GM23338 (cell line): ENCODE results near the gene ADAT3. TPM values are rescaled to one million over a fixed set of nuclear protein-coding genes. Genes with fewer than 3 reads are reported as not detected.

Source experiments
- ATAC-seq: fragments of 200-7000 bp; cut with Tn5 transposase; 3 replicates; pipeline ENCODE4 v1.9.1; 2020
- DNase-seq: peaks from one replicate; pipeline ENCODE4 v3.0.0-alpha.2; 2015; ENCODE audit warnings: low spot score
- H2AFZ ChIP-seq: fragments of 200-600 bp; sonication (generic); 2 replicates; pipeline ENCODE4 v1.8.0; 2016; ENCODE audit warnings: antibody characterized with exemption, mild to moderate bottlenecking, moderate library complexity
- H3F3A ChIP-seq: fragments of 200-600 bp; sonication (generic); replicated peaks from 2 replicates; pipeline ENCODE4 v1.8.0; 2017; ENCODE audit warnings: antibody characterized with exemption, mixed run types, low read depth
- H3K27ac ChIP-seq: fragments of 200-600 bp; sonication (generic); 2 replicates; pipeline ENCODE4 v1.6.1; 2016; ENCODE audit warnings: low read depth
- H3K27me3 ChIP-seq: fragments of 200-600 bp; sonication (generic); 2 replicates; pipeline ENCODE4 v1.8.0; 2016; ENCODE audit warnings: mild to moderate bottlenecking, mixed run types, moderate library complexity; ENCODE audit not compliant: insufficient read depth
- H3K36me3 ChIP-seq: fragments of 200-600 bp; sonication (generic); 2 replicates; pipeline ENCODE4 v1.8.0; 2016; ENCODE audit warnings: mild to moderate bottlenecking; ENCODE audit not compliant: insufficient read depth
- H3K4me1 ChIP-seq: fragments of 200-600 bp; sonication (generic); 2 replicates; pipeline ENCODE4 v1.8.0; 2016; ENCODE audit warnings: mild to moderate bottlenecking, moderate library complexity; ENCODE audit not compliant: insufficient read depth
- H3K4me2 ChIP-seq: fragments of 200-600 bp; sonication (generic); 2 replicates; pipeline ENCODE4 v1.7.1; 2017; ENCODE audit warnings: mixed run types
- H3K4me3 ChIP-seq: fragments of 200-600 bp; sonication (generic); 2 replicates; pipeline ENCODE4 v1.6.1; 2016; ENCODE audit warnings: mixed run types
- H3K79me2 ChIP-seq: fragments of 200-600 bp; sonication (generic); replicated peaks from 2 replicates; pipeline ENCODE4 v1.8.0; 2017; ENCODE audit warnings: mild to moderate bottlenecking; ENCODE audit not compliant: insufficient read depth
- H3K9me2 ChIP-seq: fragments of 200-600 bp; sonication (generic); 2 replicates; pipeline ENCODE4 v1.8.0; 2017; ENCODE audit not compliant: insufficient read depth
- H4K20me1 ChIP-seq: fragments of 200-600 bp; sonication (generic); replicated peaks from 2 replicates; pipeline ENCODE4 v1.8.0; 2017; ENCODE audit warnings: mild to moderate bottlenecking; ENCODE audit not compliant: insufficient read depth
- H3K27ac Mint-ChIP-seq: 2 replicates; pipeline ENCODE4 v1.8.0; 2020; ENCODE audit warnings: inconsistent platforms, mild to moderate bottlenecking, moderate library complexity, mixed read lengths
- H3K27me3 Mint-ChIP-seq: 3 replicates; pipeline ENCODE4 v1.8.0; 2022; ENCODE audit warnings: low read depth, mild to moderate bottlenecking, moderate library complexity, mixed read lengths, inconsistent platforms; ENCODE audit not compliant: insufficient read depth, poor library complexity
- H3K36me3 Mint-ChIP-seq: 3 replicates; pipeline ENCODE4 v1.8.0; 2021; ENCODE audit warnings: low read depth, mild to moderate bottlenecking, inconsistent platforms, moderate library complexity, mixed read lengths
- H3K4me1 Mint-ChIP-seq: 3 replicates; pipeline ENCODE4 v1.8.0; 2020; ENCODE audit warnings: mild to moderate bottlenecking, inconsistent platforms, mixed read lengths
- H3K4me3 Mint-ChIP-seq: 3 replicates; pipeline ENCODE4 v1.8.0; 2021; ENCODE audit warnings: moderate library complexity, mild to moderate bottlenecking, inconsistent platforms, mixed read lengths
- H3K9me3 Mint-ChIP-seq: 3 replicates; pipeline ENCODE4 v1.8.0; 2020; ENCODE audit warnings: moderate library complexity, mild to moderate bottlenecking, inconsistent platforms, mixed read lengths
- CREB1 ChIP-seq: fragments of 250-450 bp; sonication (Bioruptor Pico); IDR thresholded peaks from 2 replicates; pipeline ENCODE4 v1.5.0; 2020; ENCODE audit warnings: low read depth, mild to moderate bottlenecking, moderate library complexity
- CTCF ChIP-seq, 2 experiments: fragments of 200-600 bp in 1 of 2; sonication (generic) in 1 of 2; conservative IDR thresholded peaks; 2 replicates each; pipeline versions ENCODE4 v1.5.1 to v1.6.1; 2016 to 2017; ENCODE audit warnings: antibody characterized with exemption in 2 of 2, low read depth in 2 of 2, mild to moderate bottlenecking in 2 of 2, moderate library complexity in 1 of 2
- ETS1 ChIP-seq: IDR thresholded peaks from 2 replicates; pipeline ENCODE4 v1.6.1; 2016; ENCODE audit warnings: antibody characterized with exemption
- EZH2 ChIP-seq: fragments of 200-600 bp; sonication (generic); IDR thresholded peaks from one replicate; pipeline ENCODE4 v1.8.0; 2017; ENCODE audit warnings: antibody characterized with exemption, mild to moderate bottlenecking, low read depth; ENCODE audit not compliant: unreplicated experiment
- EZH2phosphoT487 ChIP-seq: fragments of 200-600 bp; sonication (generic); IDR thresholded peaks from one replicate; pipeline ENCODE4 v1.8.1; 2018; ENCODE audit warnings: antibody characterized with exemption; ENCODE audit not compliant: unreplicated experiment
- JUNB ChIP-seq: IDR thresholded peaks from one replicate; pipeline ENCODE4 v1.6.1; 2016; ENCODE audit warnings: antibody characterized with exemption; ENCODE audit not compliant: unreplicated experiment
- NANOG ChIP-seq: IDR thresholded peaks from 2 replicates; pipeline ENCODE4 v1.6.1; 2016; ENCODE audit warnings: antibody characterized with exemption, borderline replicate concordance
- POLR2AphosphoS5 ChIP-seq: IDR thresholded peaks from 2 replicates; pipeline ENCODE4 v1.6.1; 2016; ENCODE audit warnings: antibody characterized with exemption, low read depth
- REST ChIP-seq: IDR thresholded peaks from one replicate; pipeline ENCODE4 v1.6.1; 2018; ENCODE audit warnings: antibody characterized with exemption; ENCODE audit not compliant: unreplicated experiment
- ZNF114 ChIP-seq: fragments of 250-450 bp; sonication (Bioruptor Pico); IDR thresholded peaks from 2 replicates; pipeline ENCODE4 v1.5.0; 2020; ENCODE audit warnings: mild to moderate bottlenecking, moderate library complexity
- ZNF331 ChIP-seq: fragments of 250-450 bp; sonication (Bioruptor Pico); IDR thresholded peaks from 2 replicates; pipeline ENCODE4 v1.5.0; 2020; ENCODE audit warnings: low read depth, mild to moderate bottlenecking, moderate library complexity
- polyA plus RNA-seq: library from polyadenylated mRNA; unstranded; fragments of >200 nt; fragmentation: Nextera tagmentation; extraction: Ambion mirVana; gene quantifications from 2 replicates; pipeline ENCODE4 v1.2.1, GENCODE V29; 2016
- total RNA-seq: library from RNA; depleted of rRNA; stranded (reverse); fragments of >200 nt; shearing (Covaris generic); gene quantifications from 2 replicates; pipeline ENCODE4 v1.2.3, GENCODE V29; 2014

Gene ADAT3
- total and polyA plus RNA-seq, 2 experiments from 2014 or later, result 7.9 to 12.4 TPM

- H3K9me3 Mint-ChIP-seq, result peaks cover 21% of the 10 kb centered on the region
- TF ChIP-seq JUNB (no peak), ZNF331 (CRISPR knock-in tag) (peak; percentile 91)
- Histone ChIP-seq H3K4me3 (no peak overlapping the region), H3K27ac (no peak overlapping the region), H2AFZ (no peak overlapping the region), H3K4me2 (no peak overlapping the region), H3K79me2 (no peaks in the 10 kb centered on the region), H4K20me1 (no peaks in the 10 kb centered on the region; the same call in 1 of the 2 replicates), H3F3A (0 out of 2 replicates have a peak, but pooled peaks cover 3% of the 10 kb centered on the region), H3K27me3 (peaks cover 5% of the 10 kb centered on the region; the same call in 1 of the 2 replicates), H3K4me1 (peaks cover 5% of the 10 kb centered on the region; the same call in 1 of the 2 replicates), H3K9me2 (no peaks in the 10 kb centered on the region), H3K36me3 (no peaks in the 10 kb centered on the region)
- peaks cover 7% of the 10 kb centered on the region; the same call in 2 of the 3 replicates for H3K36me3 Mint-ChIP-seq
- no peak overlapping the region for H3K4me3 Mint-ChIP-seq
- ATAC-seq (no peak), DNase-seq (no peak)
- no peak overlapping the region for H3K27ac Mint-ChIP-seq
- H3K27me3 Mint-ChIP-seq, result peaks cover 33% of the 10 kb centered on the region
- 0 out of 3 replicates have a peak, but pooled peaks cover 3% of the 10 kb centered on the region for H3K4me1 Mint-ChIP-seq
Measured at GRCh38 chr19:1932395-1932794, 27.2 kb downstream of the ADAT3 start.

DNA sequence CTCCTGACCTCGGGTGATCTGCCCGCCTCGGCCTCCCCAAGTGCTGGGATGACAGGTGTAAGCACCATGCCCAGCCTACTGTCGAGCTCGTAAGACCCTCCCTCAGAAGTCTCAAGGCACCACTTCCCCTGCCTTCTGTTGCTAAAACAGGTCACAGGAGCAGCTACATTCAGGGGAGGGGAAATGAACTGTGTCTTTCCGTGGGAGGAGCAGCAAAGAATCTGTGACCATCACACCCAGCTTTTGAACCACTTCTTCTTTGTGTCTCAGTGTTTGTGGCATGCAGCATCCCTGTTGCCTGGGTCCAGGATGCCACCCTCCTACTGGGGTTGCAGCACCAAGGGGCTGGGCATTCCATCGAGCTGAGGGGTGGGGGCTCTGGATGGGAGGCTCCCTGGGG is 28.0 kb downstream of the ADAT3 start:
- H3K4me1 ChIP-seq, result peaks cover 5% of the 10 kb centered on the region; the same call in 1 of the 2 replicates
- H3K36me3 ChIP-seq, result no peaks in the 10 kb centered on the region
- H3K4me3 ChIP-seq, result no peak overlapping the region
- ATAC-seq (no peak), DNase-seq (no peak)
- no peak overlapping the region for H3K4me2 ChIP-seq
- Mint-ChIP-seq H3K36me3 (peaks cover 7% of the 10 kb centered on the region; the same call in 2 of the 3 replicates), H3K27me3 (peaks cover 28% of the 10 kb centered on the region), H3K4me3 (no peak overlapping the region), H3K27ac (no peak overlapping the region), H3K4me1 (0 out of 3 replicates have a peak, but pooled peaks cover 3% of the 10 kb centered on the region), H3K9me3 (peaks cover 19% of the 10 kb centered on the region)
- H3K9me2 ChIP-seq, result no peaks in the 10 kb centered on the region
- H3K27me3 ChIP-seq, result peaks cover 5% of the 10 kb centered on the region; the same call in 1 of the 2 replicates
- no peak overlapping the region for H2AFZ ChIP-seq
- H3K79me2 ChIP-seq, result no peaks in the 10 kb centered on the region
- no peak overlapping the region for H3K27ac ChIP-seq
- no peaks in the 10 kb centered on the region; the same call in 1 of the 2 replicates for H4K20me1 ChIP-seq
- 0 out of 2 replicates have a peak, but pooled peaks cover 3% of the 10 kb centered on the region for H3F3A ChIP-seq
- TF ChIP-seq REST (no peak), CREB1 (CRISPR knock-in tag) (no peak), ETS1 (no peak), CTCF (conservative IDR thresholded peaks at IDR 0.05; ENCODE audit: low read depth in 2 of 2) (no peak), POLR2AphosphoS5 (no peak), ZNF331 (CRISPR knock-in tag) (no peak), NANOG (no peak), EZH2 (no peak), EZH2phosphoT487 (no peak), ZNF114 (CRISPR knock-in tag) (no peak), JUNB (no peak)
